ACC112 (cell line): Measurements from ENCODE around the gene CLMP.

Experiments used
- H2AFZ ChIP-seq: fragments of 200-600 bp; sonication (generic); one replicate; pipeline ENCODE4 v1.6.0; 2017; ENCODE audit warnings: antibody characterized with exemption, low read length; ENCODE audit not compliant: unreplicated experiment
- H3K27ac ChIP-seq: fragments of 200-600 bp; sonication (generic); 2 replicates; pipeline ENCODE4 v1.5.1; 2014; ENCODE audit warnings: low read depth, mild to moderate bottlenecking, antibody characterized with exemption, low read length, moderate library complexity
- H3K27me3 ChIP-seq: fragments of 200-600 bp; sonication (generic); 2 replicates; pipeline ENCODE4 v1.6.1; 2014; ENCODE audit warnings: mild to moderate bottlenecking, antibody characterized with exemption, low read length, moderate library complexity, mixed read lengths; ENCODE audit not compliant: insufficient read depth
- H3K36me3 ChIP-seq: fragments of 200-600 bp; sonication (generic); 2 replicates; pipeline ENCODE4 v1.6.1; 2016; ENCODE audit warnings: mild to moderate bottlenecking, antibody characterized with exemption, low read length, moderate library complexity, mixed read lengths; ENCODE audit not compliant: insufficient read depth
- H3K4me1 ChIP-seq: fragments of 200-600 bp; sonication (generic); one replicate; pipeline ENCODE4 v1.6.1; 2016; ENCODE audit warnings: low read length, mixed read lengths; ENCODE audit not compliant: insufficient read depth, unreplicated experiment, control insufficient read depth
- H3K4me3 ChIP-seq: fragments of 200-600 bp; sonication (generic); 2 replicates; pipeline ENCODE4 v1.5.1; 2014; ENCODE audit warnings: mild to moderate bottlenecking, low read depth, low read length
- H3K79me2 ChIP-seq: fragments of 200-600 bp; sonication (generic); one replicate; pipeline ENCODE4 v1.6.0; 2016; ENCODE audit warnings: low read length; ENCODE audit not compliant: control insufficient read depth, unreplicated experiment, insufficient read depth

The CLMP gene

DNA sequence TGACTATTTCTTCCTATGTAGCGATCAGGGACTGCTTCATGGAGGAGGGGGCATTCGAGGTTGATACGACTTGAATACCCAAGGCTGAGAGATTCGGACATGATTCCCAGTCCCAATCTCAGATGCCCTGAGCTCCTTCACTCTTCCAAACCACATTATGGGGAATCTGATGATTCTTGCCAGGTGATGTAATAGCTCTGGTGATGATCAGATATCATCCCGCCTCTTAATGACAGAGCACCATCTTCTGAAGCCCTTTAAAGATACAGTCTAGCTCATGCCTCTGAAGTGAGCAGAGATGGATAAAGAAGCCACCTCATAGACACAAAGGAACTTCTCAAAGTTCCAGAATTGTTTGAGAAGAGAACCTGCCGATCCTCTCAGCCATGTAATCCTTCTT, 8.9 kb upstream of the CLMP start:
- Histone ChIP-seq H2AFZ (no peak overlapping the region), H3K4me3 (no peak overlapping the region), H3K4me1 (peaks cover 7% of the 10 kb centered on the region), H3K79me2 (no peaks in the 10 kb centered on the region), H3K36me3 (no peaks in the 10 kb centered on the region), H3K27ac (no peak overlapping the region), H3K27me3 (no peaks in the 10 kb centered on the region)

DNA sequence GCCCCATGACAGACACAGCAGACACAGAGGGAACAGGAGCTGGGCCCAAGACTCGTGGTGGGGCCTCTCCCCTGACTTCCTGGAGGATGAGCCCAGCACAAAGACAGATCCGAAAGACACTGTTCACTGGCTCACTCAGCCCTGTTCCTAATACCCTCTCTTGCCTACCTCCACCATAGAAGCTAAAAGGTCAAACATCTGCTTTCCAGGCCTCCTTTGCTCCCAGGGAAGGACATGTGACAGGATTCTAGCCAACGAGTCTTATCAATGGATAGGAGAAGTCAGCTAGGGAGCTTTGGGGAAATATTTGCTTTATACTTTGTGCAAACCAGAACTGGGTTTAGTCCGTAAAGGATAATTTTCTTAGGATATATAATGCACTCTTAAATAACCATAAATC, 8.4 kb upstream of the CLMP start:
- Histone ChIP-seq H3K27me3 (no peaks in the 10 kb centered on the region), H3K27ac (no peak overlapping the region), H3K4me1 (peaks cover 9% of the 10 kb centered on the region), H2AFZ (no peak overlapping the region), H3K36me3 (no peaks in the 10 kb centered on the region), H3K4me3 (no peak overlapping the region), H3K79me2 (no peaks in the 10 kb centered on the region)

DNA sequence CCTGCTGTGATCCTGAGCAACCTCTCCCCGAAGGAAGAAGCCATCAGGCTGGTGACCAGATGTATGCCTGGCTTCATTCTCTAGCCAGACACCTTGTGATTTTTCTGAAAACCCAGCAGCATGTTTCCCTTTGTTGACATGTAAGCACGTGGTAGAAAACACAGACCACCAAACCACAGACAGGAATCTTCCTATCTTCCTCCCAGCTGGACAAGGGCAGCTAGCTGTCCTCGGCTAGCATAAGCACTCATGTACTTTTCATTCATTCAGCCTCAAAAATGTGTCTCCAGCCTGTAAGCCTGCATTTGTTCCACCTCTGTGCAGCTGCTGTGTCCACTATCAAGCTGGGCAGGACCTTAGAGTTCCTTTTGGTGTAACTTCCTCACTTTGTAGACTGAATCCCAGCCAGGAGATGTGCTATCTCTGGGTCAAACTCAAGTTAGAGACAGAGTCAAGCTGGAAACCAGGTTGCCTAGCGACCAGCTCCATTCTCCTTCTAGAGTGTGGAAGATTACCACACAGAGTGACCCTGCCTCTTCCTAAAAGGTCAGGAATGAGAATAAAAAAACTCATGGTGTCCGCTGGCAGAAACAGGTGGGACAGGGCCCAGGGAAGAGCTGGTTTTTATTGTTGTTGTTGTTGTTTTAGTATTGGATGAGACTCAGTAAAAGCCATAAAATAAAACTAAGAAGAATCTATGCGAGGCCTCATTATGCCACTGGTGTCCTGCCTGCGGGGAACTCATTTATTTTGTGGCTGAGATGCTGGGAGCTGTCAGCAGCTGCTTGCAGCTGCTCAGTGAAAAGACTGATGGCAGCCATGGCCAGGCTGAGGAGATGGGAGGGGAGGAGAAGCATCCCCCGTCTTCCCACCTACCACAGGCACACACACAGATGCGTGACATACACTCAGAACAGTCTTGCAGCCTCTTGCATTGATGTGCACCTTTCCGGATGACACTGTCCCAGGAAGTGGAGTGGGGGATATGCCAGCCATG, 7.4 kb upstream of the CLMP start:
- Histone ChIP-seq H3K79me2 (no peaks in the 10 kb centered on the region), H3K27me3 (no peaks in the 10 kb centered on the region), H3K4me3 (no peak overlapping the region), H3K27ac (no peak overlapping the region), H3K4me1 (peaks cover 18% of the 10 kb centered on the region), H3K36me3 (no peaks in the 10 kb centered on the region), H2AFZ (no peak overlapping the region)

DNA sequence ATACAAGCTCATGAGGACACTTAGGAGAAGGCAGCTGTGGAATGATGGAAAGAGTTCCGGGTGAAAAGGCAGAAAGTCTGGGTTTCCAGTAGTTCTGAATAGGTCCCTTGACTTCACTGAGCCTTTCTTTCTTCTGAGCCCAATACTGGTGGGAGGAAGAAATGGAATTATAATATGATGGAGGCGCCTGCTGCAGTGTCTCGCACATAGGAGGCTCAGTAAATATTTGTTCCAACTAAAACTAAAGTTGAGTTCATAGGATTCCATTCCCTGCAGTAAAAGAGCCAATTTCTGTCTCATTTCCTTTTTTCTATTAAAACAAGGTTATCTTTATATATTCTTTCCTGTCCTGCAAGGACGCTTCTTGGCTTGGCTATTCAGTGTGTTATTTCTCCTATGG, 5.2 kb upstream of the CLMP start:
- H2AFZ ChIP-seq = no peak overlapping the region
- no peaks in the 10 kb centered on the region for H3K27me3 ChIP-seq
- no peaks in the 10 kb centered on the region for H3K36me3 ChIP-seq
- H3K79me2 ChIP-seq = peaks cover 9% of the 10 kb centered on the region
- no peak overlapping the region for H3K4me3 ChIP-seq
- peaks cover 36% of the 10 kb centered on the region for H3K4me1 ChIP-seq
- H3K27ac ChIP-seq = no peak overlapping the region

DNA sequence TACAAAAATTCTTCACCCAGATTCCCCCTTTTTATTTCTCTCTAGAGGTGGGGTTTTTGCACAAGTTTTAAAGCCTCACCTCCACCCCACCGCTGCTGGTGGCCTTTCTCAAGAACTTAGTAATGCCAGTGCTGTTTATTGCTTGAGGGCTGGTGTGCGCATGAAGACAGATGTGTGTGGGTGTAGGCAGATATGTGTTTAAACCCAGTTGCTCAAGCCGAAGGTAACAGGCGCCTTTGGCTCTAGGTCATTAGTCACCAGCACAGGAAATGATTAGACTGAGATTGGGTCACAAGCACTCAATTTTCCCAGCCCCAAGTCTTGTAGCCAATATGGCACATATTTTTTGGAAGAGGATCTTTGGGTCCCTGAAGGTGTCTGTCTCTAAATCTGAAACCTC, 2.7 kb upstream of the CLMP start:
- H3K27me3 ChIP-seq = no peaks in the 10 kb centered on the region

DNA sequence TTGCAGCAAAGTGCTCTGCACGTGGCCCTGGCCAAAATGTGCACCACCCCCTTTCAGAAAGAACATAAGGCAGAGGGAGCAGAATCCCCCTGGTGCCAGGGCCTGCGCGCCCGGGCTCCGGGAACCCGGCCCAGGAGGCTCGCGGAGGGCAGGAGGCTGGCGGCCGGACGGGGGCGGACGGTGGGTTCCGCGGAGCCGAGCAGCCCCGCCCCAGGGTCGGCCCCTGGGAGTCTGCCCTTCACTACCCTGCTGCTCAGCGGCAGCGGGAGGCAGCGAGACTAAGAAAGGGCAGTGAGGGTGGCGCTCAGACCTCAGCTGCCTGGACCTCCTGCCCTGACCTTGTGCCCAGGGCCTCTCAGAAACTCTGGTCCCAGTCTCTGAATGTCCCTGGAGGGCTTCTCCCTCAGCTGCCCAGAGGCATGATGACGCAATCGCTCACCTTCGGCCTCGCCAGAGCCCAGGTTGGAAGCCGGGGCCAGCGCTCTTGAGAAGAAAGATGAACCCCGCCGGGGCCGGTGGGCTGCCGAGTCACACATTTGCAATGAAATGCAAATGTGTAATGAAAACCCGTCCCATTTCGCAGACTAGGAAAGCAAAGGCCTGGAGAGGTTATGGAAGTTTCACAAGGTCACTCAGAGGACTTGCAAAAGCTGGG, 1.1 kb upstream of the CLMP start:
- Histone ChIP-seq H3K27me3 (no peaks in the 10 kb centered on the region), H3K27ac (peak overlapping the region; percentile 84)

More for the DNA sequence above, 2.7 kb upstream of the CLMP start:
- H3K36me3 ChIP-seq = no peaks in the 10 kb centered on the region
- peak overlapping the region; percentile 74 for H3K27ac ChIP-seq
- H3K79me2 ChIP-seq = peaks cover 34% of the 10 kb centered on the region
- no peak overlapping the region for H2AFZ ChIP-seq
- H3K4me3 ChIP-seq = no peak overlapping the region; the same call in 1 of the 2 replicates
- peaks cover 41% of the 10 kb centered on the region for H3K4me1 ChIP-seq

DNA sequence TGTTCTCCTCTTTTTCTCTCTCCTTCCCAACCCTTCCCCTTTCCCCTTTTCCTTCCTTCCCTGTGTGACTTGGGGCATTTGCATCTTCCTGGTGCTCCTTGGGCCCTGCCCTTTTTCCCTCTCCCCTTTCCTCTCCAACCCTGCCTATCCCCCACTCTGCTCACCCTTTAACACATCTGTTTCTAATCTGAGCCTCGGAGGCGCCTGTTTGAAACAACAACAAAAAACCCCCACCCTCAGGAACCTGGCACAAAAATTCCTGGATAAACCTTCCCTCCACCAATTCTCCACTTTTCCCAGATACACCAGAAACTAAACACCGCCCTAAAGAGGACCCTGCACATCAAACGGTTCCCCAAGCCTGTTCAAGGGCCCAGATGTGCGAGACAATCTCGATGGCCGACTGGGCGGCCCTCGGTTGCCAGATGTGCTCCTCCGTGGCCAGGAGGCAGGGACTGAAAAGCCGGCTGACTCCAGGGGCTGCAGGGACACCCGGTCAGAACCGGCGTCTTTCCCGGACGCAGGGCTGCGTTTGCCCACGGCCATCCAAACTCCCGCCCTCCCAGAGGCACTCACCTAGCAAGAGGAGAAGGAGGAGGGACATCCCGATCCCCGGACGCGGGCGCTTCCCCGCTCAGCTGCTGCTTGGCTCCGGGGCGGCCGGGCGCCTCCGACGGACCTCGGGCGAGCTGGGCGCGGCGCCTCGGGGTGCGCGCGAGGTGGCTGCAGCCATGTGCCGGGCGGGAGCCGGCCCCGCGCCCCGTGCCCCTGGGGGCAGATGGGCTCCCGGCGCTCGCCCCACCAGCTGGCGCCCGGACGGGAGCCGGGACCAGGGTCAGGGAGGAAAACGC, 486 bp downstream of the CLMP start:
- Histone ChIP-seq H3K4me3 (peak overlapping the region; percentile 86), H2AFZ (peak overlapping the region; percentile 85), H3K4me1 (peaks cover 61% of the 10 kb centered on the region), H3K79me2 (peaks cover 65% of the 10 kb centered on the region), H3K27ac (peak overlapping the region; percentile 84), H3K27me3 (no peaks in the 10 kb centered on the region), H3K36me3 (peaks cover 15% of the 10 kb centered on the region)

More for the DNA sequence above, 1.1 kb upstream of the CLMP start:
- Histone ChIP-seq H2AFZ (peak overlapping the region; percentile 85), H3K4me1 (peaks cover 46% of the 10 kb centered on the region), H3K79me2 (peaks cover 49% of the 10 kb centered on the region), H3K4me3 (peak overlapping the region; percentile 86), H3K36me3 (peaks cover 9% of the 10 kb centered on the region; the same call in 1 of the 2 replicates)

DNA sequence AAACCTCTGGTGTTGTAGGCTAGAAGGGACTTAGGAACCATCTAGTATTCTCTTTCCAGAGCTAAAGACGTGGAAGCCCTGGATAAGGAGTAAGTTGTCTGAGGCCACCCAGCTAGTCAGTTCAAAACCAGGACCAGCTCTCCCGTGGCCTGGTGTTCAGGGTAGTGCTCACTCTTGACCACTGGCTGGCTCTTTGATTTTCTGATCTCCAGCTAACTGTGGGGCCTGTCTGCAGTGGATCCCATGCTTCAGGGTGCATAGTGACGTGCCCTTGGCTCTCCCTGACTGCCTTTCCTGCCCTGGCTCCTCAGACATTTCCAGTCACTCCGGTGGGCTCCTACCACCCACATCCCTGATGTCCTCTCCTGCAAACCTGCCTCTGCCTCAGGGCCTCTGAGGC, 1.3 kb downstream of the CLMP start:
- Histone ChIP-seq H3K4me3 (peak overlapping the region; percentile 86), H3K4me1 (peaks cover 70% of the 10 kb centered on the region), H3K27me3 (no peaks in the 10 kb centered on the region)

DNA sequence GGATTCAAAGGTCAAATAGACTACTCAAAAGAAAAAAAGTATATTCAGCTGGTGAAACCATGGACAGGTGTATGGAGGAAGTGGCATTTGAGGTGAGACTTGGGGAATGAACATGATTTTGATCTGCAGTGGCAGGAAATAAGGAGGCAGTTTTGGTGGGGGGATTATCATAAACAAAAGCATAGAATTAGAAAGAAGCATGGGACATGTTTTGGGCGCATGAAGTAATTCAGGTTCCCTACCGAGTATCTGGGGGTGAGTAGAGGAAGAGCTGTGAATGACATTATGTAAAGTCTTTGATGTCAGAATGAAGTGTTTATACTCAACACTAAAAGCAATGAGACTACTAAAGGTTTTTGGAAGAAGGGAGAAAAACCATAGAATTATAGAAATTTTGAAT, 3.1 kb downstream of the CLMP start:
- Histone ChIP-seq H3K27me3 (no peaks in the 10 kb centered on the region), H3K4me1 (peaks cover 72% of the 10 kb centered on the region), H2AFZ (no peak overlapping the region), H3K4me3 (peak overlapping the region; percentile 86), H3K36me3 (peaks cover 16% of the 10 kb centered on the region), H3K27ac (peak overlapping the region; percentile 5), H3K79me2 (peaks cover 86% of the 10 kb centered on the region)

More for the DNA sequence above, 1.3 kb downstream of the CLMP start:
- H3K79me2 ChIP-seq = peaks cover 70% of the 10 kb centered on the region
- H3K36me3 ChIP-seq = peaks cover 15% of the 10 kb centered on the region
- peak overlapping the region; percentile 84 for H3K27ac ChIP-seq
- peak overlapping the region; percentile 18 for H2AFZ ChIP-seq

DNA sequence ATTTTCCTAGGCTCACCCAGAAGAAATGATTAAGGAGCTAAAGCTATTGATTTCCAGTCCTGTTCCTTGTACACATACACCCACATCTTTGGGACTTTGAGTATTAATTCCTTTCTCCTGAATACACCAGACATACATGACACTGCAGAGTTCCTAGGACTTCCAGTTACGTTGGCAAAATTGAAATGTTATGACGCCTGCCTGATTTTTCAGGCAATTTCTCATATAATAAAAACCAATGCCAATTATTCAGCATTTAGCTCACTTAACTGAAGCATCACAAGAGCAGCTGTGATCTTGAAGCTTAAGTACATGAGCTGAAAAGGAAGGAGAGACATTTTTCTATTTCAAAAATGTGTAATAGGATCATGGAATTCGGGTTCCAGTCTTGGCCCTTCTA, 4.5 kb downstream of the CLMP start:
- Histone ChIP-seq H3K4me1 (peaks cover 73% of the 10 kb centered on the region), H3K27ac (peak overlapping the region; percentile 98), H3K79me2 (peaks cover 93% of the 10 kb centered on the region), H2AFZ (no peak overlapping the region), H3K36me3 (peaks cover 18% of the 10 kb centered on the region), H3K27me3 (no peaks in the 10 kb centered on the region), H3K4me3 (peak overlapping the region; percentile 23)
